Pancreas (tissue), 10 donors: ENCODE measurements around the gene DHX8. TPM values are rescaled to one million over a fixed set of nuclear protein-coding genes. Genes with fewer than 3 reads are reported as not detected.
"Not testable (repeated sequence)": the region's sequence is repeated elsewhere in the genome, so short reads cannot be mapped to it uniquely, and the experiment has no call there.

ENCODE experiments used
- ATAC-seq, 4 donors: fragments of 200-7000 bp; cut with Tn5 transposase; one replicate each; pipeline versions ENCODE4 v1.8.0 to v1.9.1; 2020; ENCODE audit warnings: mild to moderate bottlenecking in 4 of 4, moderate library complexity in 4 of 4
- DNase-seq, 6 donors: peaks; one replicate each; pipeline ENCODE4 v3.0.0-alpha.2; 2020
- FAIRE-seq: peaks from 2 replicates; lab custom pipeline; 2012; peaks lifted over from hg19 to GRCh38; lab: Jason Lieb, UNC
- H3K27ac ChIP-seq, 4 donors: fragments of 200-600 bp; sonication (generic); 1 replicate in 3 of 4; 2 replicates in 1 of 4; pipeline versions ENCODE4 v1.5.0 to v1.8.0; 2020
- H3K27me3 ChIP-seq, 4 donors: fragments of 200-600 bp; one replicate each; pipeline ENCODE4 v1.8.0; 2021
- H3K36me3 ChIP-seq, 3 donors: fragments of 200-600 bp; sonication (generic) in 1 of 3; one replicate each; pipeline versions ENCODE4 v1.5.0 to v1.8.0; 2020 to 2021
- H3K4me1 ChIP-seq, 3 donors: fragments of 200-600 bp; one replicate each; pipeline ENCODE4 v1.8.0; 2021
- H3K4me3 ChIP-seq, 4 donors: fragments of 200-600 bp; sonication (generic) in 2 of 4; one replicate each; pipeline versions ENCODE4 v1.5.0 to v1.8.0; 2020 to 2021
- H3K9me3 ChIP-seq, 4 donors: fragments of 200-600 bp; one replicate each; pipeline ENCODE4 v1.8.0; 2021
- WGBS, 2 donors: extraction: QIAGEN DNeasy Blood & Tissue Kit; methylation state at CpG; one replicate each; pipeline ENCODE4 v1.1.7; 2013; 5-methylcytosine and 5-hydroxymethylcytosine counted together
- intact Hi-C, 3 donors: fragments of 100-400 bp; cut with DNase I; formaldehyde crosslinking; loops; one replicate each; pipeline versions ENCODE4 v1.11.1 to v1.14.2; 2022
- polyA plus RNA-seq, 2 donors: library from polyadenylated mRNA; stranded (reverse); fragments of 200-250 nt; gene quantifications; one replicate each; pipeline ENCODE4 v1.2.3, GENCODE V29; 2013
- total RNA-seq, 6 donors: library from RNA; stranded (reverse); fragmentation: NEBNext Ultra II Directional in 4 of 6; extraction: Animal tissue kit (Norgen Biotek cat#: 25700) in 4 of 6; gene quantifications; one replicate each; pipeline versions ENCODE4 v1.2.1 to v1.2.4, GENCODE V29; 2021 to 2023
- TF ChIP-seq, protein P1 (sequence below), 4 donors: fragments of 200-600 bp; sonication (generic) in 3 of 4; IDR thresholded peaks; one replicate each; pipeline versions ENCODE4 v1.5.0 to v1.8.0; 2021; ENCODE audit warnings: antibody characterized with exemption in 4 of 4
- donor health status: healthy with polysubstance abuse.
- donor health status: DM: no; HTN: no; CAD: no; lungs with moderate emphysema.
- donor health status: DM: no; HTN: no; CAD: no.
- donor health status: control.
- donor health status: control.
- donor health status: Bipolar disorder and iron deficiency.
- donor health status: DM: yes; HTN: yes; CAD: no.
- donor health status: DM: no; HTN: no; CAD: no.
- donor health status: DM: no; HTN: no; CAD: no.
- donor health status: DM: yes; HTN: yes; CAD: no.

DHX8 gene
- total and polyA plus RNA-seq, 8 donors = 11.0 to 26.0 (median 16.6) TPM

DNA sequence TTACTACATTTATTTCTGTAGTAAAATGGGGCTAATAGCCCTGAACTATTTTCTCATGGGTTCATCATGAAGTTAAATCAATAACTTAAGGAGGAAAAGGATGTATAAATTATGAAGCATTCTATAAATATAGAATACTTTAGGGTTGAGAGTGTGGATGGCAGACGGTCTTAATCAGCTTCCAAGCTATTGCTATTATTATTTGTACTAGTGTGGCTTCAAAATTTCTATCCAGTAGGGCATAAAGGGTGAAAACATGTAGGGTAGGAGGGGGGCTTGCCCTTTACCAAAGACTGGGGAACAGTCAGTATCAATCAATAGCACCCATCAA lies 26.4 kb upstream of the DHX8 start:
- Histone ChIP-seq H3K4me1 (peaks cover 0 to 9% (median 9%) of the 10 kb centered on the region in 3 donors), H3K27me3 (no peaks in the 10 kb centered on the region), H3K4me3 (no peak overlapping the region), H3K27ac (no peak overlapping the region), H3K9me3 (no peaks in the 10 kb centered on the region), H3K36me3 (no peaks in the 10 kb centered on the region)
- intact Hi-C loops = no loop called here
- TF ChIP-seq, protein P1, sequence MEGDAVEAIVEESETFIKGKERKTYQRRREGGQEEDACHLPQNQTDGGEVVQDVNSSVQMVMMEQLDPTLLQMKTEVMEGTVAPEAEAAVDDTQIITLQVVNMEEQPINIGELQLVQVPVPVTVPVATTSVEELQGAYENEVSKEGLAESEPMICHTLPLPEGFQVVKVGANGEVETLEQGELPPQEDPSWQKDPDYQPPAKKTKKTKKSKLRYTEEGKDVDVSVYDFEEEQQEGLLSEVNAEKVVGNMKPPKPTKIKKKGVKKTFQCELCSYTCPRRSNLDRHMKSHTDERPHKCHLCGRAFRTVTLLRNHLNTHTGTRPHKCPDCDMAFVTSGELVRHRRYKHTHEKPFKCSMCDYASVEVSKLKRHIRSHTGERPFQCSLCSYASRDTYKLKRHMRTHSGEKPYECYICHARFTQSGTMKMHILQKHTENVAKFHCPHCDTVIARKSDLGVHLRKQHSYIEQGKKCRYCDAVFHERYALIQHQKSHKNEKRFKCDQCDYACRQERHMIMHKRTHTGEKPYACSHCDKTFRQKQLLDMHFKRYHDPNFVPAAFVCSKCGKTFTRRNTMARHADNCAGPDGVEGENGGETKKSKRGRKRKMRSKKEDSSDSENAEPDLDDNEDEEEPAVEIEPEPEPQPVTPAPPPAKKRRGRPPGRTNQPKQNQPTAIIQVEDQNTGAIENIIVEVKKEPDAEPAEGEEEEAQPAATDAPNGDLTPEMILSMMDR (IDR thresholded peaks at IDR 0.05) = no peak
- DNase-seq = no peak
- 52 to 81% methylated on average over 1 of the region's 1 CpG for WGBS, 2 donors
- ATAC-seq = no peak
- no peak for FAIRE-seq

DNA sequence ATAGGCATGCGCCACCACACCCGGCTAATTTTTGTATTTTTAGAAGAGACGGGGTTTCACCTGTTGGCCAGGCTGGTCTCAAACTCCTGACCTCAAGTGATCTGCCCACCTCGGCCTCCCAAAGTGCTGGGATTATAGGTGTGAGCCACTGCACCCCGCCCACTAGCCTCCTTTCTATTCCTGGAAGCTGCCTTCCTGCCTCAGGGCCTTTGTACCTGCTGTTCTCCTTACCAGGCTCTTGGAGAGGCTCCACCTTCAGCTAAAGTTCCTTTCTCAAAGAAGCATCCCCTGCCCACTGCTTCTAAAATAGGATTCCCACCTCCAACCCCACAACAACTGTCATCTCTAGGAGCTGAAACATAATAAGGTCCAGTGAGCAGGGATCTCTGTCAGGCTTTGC lies 23.9 kb upstream of the DHX8 start:
- H3K4me1 ChIP-seq, H3K4me3 ChIP-seq, ATAC-seq, H3K9me3 ChIP-seq, intact Hi-C loops, DNase-seq, H3K27ac ChIP-seq, FAIRE-seq, H3K27me3 ChIP-seq, H3K36me3 ChIP-seq: not testable (repeated sequence)
- 87 to 90% methylated on average over 5 of the region's 5 CpGs for WGBS, 2 donors

GRCh38 chr17:43461185-43461584 lies 22.6 kb upstream of the DHX8 start:
- intact Hi-C loops = no loop called here
- ATAC-seq = no peak
- no peak for FAIRE-seq

GRCh38 chr17:43462569-43462968 lies 21.2 kb upstream of the DHX8 start:
- H3K36me3 ChIP-seq, FAIRE-seq, H3K9me3 ChIP-seq, intact Hi-C loops, DNase-seq, H3K4me1 ChIP-seq, H3K27ac ChIP-seq, H3K4me3 ChIP-seq, H3K27me3 ChIP-seq, ATAC-seq: not testable (repeated sequence)
- 89 to 90% methylated on average over 3 of the region's 4 CpGs for WGBS, 2 donors

More at GRCh38 chr17:43461185-43461584, 22.6 kb upstream of the DHX8 start:
- WGBS, 2 donors = 50 to 60% methylated on average over 1 of the region's 1 CpG
- peaks cover 0 to 9% (median 9%) of the 10 kb centered on the region in 3 donors for H3K4me1 ChIP-seq
- H3K27ac ChIP-seq = no peak overlapping the region
- no peak overlapping the region for H3K4me3 ChIP-seq
- TF ChIP-seq, protein P1 (IDR thresholded peaks at IDR 0.05) = no peak
- DNase-seq = no peak
- H3K9me3 ChIP-seq = no peaks in the 10 kb centered on the region
- H3K36me3 ChIP-seq = no peaks in the 10 kb centered on the region
- no peaks in the 10 kb centered on the region for H3K27me3 ChIP-seq

- ATAC-seq = no peak
- whole genome bisulfite sequencing, 2 donors = 79 to 93% methylated on average over 4 of the region's 4 CpGs
These were observed 20.5 kb upstream of the DHX8 start for GRCh38 chr17:43463241-43463640.

DNA sequence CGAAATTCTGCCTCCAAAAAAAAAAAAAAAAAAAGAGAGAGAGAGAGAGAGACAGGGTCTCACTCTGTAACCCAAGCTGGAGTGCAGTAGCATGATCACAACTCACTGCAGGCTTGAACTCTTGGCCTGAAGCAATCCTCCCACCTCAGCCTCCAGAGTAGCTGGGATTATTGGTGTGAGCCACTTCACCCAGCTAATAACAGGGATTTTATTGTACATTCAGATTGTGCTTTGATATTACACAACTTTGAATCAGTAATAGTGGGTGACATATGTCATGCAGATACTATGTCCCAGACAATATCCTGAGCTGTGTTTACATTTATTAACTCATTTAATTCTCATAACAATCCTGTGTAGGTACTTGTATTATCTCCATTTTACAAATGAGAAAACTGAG lies 19.7 kb upstream of the DHX8 start:
- Histone ChIP-seq H3K27ac (no peak overlapping the region), H3K4me3 (no peak overlapping the region), H3K27me3 (no peaks in the 10 kb centered on the region), H3K9me3 (no peaks in the 10 kb centered on the region), H3K4me1 (no peaks in the 10 kb centered on the region), H3K36me3 (no peaks in the 10 kb centered on the region)
- FAIRE-seq (no peak), ATAC-seq (no peak), DNase-seq (no peak)
- TF ChIP-seq, protein P1 (IDR thresholded peaks at IDR 0.05) = no peak
- intact Hi-C loops = no loop called here
- 46 to 63% methylated on average over 1 of the region's 1 CpG for WGBS, 2 donors

More at GRCh38 chr17:43463241-43463640, 20.5 kb upstream of the DHX8 start:
- H3K27ac ChIP-seq = no peak overlapping the region
- intact Hi-C loops = no loop called here
- no peaks in the 10 kb centered on the region for H3K4me1 ChIP-seq
- H3K9me3 ChIP-seq = no peaks in the 10 kb centered on the region
- TF ChIP-seq, protein P1 (IDR thresholded peaks at IDR 0.05) = no peak
- H3K4me3 ChIP-seq = no peak overlapping the region
- FAIRE-seq (no peak), DNase-seq (no peak)
- H3K27me3 ChIP-seq = no peaks in the 10 kb centered on the region
- H3K36me3 ChIP-seq = no peaks in the 10 kb centered on the region
